Pulmonary artery endothelial cell (primary cell): ENCODE data around the gene CEPT1. TPM values are rescaled to one million over a fixed set of nuclear protein-coding genes. Genes with fewer than 3 reads are reported as not detected.
A peak's percentile ranks its signal among the peaks of the same experiment; 100 is the strongest.
"Not testable (repeated sequence)": the region's sequence is repeated elsewhere in the genome, so short reads cannot be mapped to it uniquely, and the experiment has no call there.

ENCODE experiments used
- DNase-seq: peaks from one replicate; pipeline ENCODE4 v3.0.0-alpha.2; 2011; ENCODE audit warnings: low read depth, low spot score
- total RNA-seq: library from RNA; depleted of rRNA; stranded (reverse); fragments of >200 nt; gene quantifications from 2 replicates; pipeline ENCODE4 v1.2.3, GENCODE V29; 2014

The CEPT1 gene
- 30.5 and 53.0 TPM in 2 replicates for total RNA-seq

DNA sequence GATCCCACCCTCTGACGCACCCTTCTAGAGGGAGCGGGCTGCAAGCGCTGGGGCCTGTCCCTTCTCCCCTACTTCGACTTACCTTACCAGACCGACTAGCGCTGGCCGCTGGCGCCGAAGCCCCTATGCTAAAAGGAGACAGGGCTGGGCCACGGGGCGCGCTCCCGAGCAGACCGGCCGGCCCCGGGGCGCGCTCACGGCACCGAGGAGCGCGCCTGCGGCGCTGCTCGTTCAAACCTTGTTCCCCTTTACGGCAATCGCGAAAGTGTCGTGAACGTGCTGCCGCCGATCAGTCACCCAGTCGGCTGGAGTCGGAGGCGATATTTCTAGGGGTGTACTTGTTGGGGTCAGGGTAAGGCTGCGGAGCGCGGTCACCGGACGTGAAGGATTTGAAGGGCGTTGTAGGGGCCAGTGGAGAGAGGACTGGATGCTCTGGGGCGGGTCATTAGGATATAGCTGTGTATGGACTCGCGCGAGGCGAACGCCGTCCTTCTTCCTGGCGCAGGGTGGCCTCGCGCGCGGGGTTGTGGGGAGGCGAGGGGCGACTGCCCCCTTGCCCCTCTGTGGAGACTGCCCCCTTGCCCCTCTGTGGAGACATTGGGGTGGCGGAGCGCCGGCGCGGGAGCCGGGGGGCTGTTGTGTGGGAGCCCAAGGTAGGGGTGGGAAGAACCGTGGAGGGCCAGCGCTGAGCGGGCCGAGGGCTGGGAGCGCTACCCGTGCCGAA lies at the start of gene CEPT1, which contains the start of gene DRAM2:
Gene CEPT1 (plus strand): TSS at position 268 of the 724 bp plus-strand sequence. CDS start 7,492 bp downstream, outside the sequence.
Gene DRAM2 (minus strand): TSS at position 138 of the 724 bp plus-strand sequence. CDS start 8,539 bp downstream, outside the sequence.
- peak; percentile 85 for DNase-seq

DNA sequence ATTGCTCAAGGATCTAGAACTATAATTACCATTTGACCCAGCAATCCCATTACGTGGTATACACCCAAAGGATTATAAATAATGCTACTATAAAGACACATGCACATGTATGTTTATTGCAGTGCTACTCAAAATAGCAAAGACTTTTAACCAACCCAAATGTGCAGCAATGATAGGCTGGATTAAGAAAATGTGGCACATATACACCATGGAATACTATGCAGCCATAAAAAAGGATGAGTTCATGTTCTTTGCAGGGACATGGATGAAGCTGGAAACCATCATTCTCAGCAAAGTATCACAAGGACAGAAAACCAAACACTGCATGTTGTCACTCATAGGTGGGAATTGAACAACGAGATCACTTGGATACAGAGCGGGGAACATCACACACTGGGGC lies 44.6 kb upstream of the CEPT1 start:
- not testable (repeated sequence) for DNase-seq

DNA sequence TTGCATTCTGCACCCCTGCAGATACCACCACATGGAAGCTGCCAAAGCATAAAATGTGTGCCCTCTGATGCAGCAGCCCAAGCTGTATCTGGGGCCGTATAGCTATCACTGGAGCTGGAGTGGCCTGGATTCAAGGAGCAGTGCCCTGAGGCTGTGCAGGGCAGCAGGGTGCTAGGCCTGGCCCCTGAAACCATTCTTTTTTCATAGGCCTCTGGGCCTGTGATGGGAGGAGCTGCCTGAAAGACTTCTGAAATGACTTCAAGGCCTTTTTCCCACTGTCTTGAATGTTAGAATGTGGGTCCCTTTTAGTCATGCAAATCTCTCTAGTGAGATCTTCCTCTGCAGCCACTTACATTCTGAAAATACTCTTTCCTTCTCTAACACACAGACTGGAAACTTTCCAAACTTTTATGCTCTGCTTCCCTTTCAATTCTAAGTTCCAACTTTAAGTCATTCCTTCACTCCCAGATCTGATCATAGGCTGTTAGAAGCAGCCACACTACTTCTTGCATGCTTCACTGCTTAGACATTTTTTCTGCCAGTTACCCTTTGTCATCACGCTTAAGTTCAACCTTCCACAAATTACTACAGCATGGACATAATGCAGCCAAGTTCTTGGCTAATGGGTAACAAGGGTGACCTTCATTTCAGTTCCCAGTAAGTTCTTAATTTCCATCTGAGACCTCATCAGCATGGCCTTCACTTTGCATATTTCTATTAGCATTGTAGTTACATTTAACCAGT lies 42.5 kb upstream of the CEPT1 start:
- no peak for DNase-seq

DNA sequence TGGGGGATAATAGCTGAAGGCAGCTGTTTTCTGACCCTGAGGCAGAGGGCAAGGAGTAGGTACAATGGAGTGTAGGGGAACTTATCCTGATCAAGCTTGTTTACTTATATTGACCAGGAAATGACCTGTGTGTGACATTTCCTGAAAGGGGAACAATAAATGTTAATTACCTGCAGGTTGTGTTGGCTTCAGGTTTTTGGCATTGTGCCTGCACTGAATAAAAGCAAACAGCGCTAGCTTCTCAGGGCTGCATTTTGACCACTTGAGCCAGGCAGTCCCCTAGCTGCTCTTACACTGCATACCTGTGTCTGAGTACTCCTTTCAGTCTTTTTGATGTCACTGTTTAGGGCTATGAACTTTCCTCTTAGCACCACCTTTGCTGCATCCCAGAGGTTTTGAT lies 40.7 kb upstream of the CEPT1 start:
- DNase-seq, result no peak

DNA sequence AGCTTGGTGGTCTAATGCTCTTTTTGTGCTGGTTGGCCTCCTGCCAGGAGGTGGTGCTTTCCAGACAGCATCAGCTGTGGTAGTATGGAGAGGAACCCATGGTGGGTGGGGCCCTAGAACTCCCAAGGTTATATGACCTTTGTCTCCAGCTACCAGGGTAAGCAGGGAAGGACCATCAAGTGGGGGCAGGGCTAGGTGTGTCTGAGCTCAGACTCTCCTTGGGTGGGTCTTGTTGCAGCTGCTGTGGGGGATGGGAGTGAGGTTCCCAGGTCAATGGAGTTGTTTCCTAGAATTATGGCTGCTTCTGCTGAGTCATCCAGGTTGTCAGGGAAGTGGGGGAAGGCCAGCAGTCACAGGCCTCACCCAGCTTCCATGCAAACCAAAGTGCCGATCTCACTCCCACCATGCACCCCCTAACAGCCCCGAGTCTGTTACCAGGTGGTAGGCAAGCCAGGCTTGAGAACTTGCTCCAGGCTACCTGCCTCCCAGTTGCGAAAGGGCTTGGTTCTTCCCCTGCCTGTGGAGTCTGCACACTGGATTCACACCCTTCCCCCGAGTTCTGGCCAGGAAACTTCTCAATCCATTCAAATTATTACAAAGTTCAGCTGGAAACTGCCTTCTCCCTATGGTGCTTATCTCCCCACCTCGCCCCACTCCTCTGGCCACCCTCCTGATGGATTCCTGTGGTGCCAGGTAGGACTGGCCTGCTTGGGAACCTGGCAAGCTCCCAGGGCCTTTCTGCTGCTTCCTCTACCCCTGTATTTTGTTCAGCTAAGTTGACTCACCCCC lies 38.0 kb upstream of the CEPT1 start:
- no peak for DNase-seq

DNA sequence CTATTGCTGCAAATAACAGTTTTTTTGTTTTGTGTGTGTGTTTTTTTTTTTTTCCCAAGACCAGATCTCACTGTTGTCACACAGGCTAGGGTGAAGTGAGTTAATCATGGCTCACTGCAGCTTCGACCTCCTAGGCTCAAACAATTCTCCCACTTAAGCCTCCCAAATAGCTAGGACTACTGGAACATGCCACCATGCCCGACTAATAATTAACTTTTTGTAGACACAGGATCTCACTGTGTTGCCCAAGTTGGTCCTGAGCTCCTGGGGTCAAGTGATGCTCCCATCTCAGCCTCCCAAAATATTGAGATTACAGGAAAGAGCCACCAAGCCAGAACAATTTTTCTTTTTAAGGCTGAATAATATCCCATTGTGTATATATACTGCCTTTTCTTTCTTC lies 35.0 kb upstream of the CEPT1 start:
- no peak for DNase-seq

DNA sequence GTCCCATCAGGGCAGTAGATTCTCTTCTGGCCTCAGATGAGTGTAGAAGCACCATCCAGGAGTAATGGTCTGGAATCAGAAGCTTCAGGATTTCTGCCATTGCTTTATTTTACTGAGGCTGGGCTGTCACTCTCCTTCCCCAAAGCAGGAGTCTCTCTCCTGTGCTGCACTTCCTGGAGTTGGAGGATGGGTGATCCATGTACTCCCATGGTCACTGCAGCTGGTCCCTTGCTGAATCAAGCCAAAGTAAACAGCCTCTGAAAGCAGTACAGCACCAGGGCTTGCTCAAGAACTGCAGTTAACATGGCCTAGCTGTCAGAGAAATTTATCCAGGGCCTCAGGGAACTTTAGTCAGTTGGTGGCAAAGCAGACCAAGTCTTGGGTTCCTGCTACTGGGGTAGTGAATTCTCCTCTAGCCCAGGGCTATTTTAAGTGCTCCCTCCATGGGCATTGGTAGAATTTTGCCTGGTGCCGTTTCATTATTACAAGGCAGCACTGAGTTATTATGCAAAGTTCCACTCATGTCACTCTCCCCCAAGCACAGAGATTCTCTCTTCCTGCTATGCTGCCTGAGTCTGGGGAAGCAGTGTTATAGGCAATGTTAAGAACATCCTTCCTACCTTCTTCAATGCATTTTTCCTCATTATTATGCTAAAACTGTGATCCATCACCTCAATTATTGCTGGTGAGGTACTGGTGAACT lies 29.7 kb upstream of the CEPT1 start:
- no peak for DNase-seq

DNA sequence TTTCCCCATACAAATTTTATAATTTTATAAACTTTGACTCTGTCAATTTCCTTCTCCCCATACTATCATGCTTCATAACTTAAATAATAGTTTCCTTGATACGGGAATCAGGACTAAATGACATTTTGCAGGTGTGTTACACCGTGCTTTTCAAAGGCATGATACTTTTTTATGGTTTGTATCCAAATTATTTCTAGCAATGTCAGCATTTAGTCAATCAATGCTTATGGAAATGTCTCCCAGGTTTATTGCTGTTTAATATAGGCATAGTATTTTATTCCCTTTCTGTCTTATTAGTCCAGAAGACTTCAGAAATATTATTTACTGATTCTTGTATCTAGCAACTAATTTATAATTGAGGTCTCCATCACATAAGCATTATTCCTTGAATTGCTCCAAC lies 23.5 kb upstream of the CEPT1 start:
- no peak for DNase-seq

DNA sequence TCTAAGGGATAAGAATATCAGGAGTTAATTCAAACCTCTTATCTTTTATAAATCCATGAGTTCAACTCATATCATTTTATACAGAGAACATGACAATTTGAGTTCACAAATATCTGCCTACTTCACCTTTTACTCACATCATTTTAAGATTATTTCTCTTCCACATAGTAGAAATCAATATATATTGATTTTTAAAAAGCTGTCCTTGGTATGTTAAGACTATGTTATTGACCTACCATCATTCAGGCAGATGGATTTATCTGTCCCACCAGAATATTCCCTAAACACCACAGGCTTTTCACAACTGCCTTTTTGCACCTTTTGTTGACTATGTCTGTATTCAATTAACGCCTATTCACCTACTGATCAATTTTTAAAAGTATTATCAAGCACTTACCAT lies 13.7 kb upstream of the CEPT1 start:
- no peak for DNase-seq

DNA sequence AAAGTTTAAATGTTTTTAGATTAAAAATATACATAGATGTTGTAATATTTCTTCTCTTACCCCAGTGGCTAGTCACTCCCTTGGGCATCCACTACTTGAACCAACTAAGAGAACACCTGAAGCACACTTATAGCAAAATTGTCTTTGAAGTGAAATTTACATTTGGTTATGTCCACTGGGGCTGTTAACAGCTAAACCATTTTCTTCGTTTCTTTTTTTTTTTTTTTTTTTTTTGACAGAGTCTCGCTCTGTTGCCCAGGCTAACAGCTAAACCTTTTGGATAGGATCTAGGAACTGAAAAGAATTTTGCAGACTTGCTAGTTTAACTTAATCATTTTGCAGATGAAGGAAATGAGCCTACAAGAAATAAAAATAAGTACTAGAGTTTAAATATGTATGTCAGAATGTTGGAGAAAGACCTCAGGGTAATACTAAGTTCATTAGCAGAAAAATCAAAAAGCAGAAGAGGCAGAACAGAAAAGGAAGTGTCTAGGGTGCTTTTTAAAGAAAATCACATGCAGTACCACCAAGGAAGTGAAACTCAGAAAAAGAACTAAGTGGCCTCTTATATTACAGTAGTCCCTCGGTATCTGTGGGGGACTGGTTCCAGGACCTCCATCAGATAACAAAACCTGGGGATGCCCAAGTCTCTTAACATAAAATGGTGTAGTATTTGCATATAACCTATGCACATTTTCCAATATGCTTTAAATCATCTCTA lies 11.9 kb upstream of the CEPT1 start:
- no peak for DNase-seq

DNA sequence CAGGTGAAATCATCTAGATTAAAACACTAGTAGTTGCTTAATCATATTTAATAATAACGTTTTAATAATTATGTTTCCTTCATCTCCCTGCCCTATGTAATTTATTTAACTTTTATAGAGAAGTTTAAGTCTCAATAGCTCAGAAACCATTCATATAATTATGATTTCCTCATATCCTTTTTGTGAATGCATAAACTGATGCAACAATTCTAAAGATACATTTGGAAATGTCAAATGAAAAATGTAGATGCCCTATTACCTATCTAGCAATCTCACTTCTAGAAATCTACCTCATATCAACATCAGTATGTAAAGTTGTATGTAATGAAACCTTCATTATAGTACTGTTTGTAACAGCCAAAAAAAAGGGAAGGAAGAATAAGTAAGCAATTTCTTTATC lies 10.6 kb upstream of the CEPT1 start:
- no peak for DNase-seq

DNA sequence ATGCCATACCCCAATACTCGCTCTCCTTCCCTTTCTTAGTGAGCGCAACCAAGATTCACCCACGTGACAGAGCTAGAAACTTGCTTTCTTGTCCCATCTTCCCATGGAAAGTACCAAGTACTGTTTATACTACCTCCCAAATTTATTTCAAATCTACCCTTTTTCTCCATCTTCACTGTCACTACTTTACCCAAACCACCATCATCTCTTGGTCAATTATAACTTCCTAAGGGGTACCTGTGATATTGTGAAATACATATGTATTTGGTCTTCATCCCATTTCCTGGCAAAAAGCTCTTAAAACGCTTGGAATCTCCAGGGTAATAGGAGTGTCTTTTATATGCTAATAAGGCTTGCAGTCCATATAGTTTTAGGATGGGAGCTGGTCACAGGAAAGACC lies 8.3 kb upstream of the CEPT1 start:
- DNase-seq, result no peak

DNA sequence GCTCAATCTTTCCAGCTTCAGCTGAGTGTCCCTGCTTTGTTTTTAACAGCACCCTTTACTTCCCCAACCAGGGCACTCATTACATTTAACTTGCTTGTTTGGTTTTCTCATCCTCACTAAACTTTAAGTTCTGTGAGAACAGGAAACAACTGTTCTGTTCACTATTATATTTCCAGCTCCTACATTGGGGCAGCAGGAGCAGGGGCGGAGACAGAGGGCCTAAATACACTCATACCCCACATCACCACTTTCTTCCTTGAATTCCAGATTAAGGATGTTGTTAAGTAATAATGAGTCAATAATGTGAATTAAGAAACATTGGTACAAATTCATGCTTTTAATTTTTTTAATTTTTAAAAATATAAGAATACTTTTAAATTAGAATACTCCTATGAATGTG lies 6.2 kb upstream of the CEPT1 start:
- no peak for DNase-seq

DNA sequence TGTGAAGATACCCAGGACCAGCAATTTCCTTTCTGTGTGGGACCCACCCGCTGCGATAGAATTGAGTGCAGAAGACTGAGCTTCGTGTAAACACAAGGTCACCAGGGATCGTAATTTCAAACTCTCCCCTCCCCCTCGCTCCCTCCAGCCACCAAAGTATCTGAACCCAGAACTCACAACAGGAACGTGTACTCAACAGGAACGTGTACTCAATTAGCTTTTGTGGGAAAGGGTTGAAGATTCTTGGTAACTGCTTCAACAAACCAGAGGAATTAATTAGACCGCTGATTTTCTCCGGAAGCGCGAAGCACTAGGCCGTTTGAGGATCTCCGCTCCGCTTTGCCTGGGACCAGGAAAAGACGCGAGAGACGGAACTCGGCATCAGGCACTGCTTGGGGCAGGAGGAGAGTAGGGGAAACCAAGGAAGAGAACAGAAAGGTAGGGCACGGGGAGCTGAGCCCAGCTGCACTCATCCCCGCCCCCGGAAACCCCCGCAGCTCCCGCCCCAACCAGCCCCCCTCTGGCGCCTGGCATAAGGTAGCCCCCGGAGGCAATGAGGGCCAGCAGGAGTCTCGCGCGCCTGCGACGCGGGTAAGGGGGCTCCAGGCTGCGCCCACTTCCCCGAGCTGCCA lies 583 bp upstream of the CEPT1 start:
- DNase-seq, result no peak

DNA sequence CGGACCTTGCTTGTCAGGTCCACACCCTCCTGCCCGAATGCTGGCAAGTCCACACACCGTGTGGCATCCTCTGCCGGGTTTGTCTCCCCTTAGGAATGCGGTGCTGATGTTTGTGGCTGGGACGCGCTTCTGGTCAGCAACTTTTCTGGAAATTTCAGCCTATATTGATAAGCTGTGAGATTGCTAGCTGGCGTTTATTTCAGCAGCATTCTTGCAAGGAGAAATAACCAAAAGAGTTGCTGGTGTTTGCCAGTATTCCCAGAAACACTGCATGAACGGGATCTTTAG lies 601 bp downstream of the CEPT1 start:
- peak; percentile 15 for DNase-seq

DNA sequence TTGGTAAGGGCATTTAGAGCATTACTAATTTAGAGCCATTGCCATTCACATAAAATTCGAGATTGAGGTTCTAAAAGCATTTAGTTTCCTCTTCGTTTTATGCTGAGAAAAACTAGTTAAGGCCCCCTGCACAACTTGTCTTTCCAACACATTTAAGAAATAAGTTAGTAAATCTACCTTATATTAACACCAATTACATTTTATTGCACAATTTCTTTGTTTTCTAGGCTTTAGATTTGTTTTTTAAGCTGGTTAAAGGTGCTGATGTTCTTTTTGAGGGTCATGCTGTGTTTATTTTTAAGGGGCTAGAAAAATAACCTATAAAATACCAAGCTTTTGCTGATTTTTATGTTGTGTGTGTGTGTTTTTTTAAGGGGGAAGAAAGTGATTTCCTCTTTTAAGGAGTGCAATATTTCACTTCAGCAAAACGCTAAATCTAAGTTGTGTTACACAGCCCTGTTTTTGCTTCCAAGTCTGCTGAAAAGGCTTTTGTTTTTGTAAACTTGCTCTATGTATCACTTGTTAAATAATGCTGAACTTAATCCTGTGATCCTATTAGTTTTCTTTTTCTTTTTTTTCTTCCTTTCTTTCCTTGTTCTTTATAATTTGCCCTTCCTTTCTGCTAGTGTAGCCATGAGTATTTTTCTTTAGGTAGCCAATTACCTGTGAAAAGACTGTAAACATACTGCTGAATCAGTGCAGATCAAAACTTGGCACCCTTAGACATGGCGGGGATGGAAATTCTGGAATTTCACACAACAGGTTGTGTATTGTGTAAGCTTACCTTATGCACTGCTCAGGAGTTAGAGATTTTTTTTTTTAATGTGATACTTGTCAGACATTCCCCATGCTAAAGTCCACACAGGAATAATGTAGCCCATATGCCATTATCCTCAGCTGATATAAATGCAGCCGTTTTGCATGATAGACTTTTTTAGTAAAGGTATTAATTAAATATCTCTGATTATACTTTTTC lies 1.5 kb downstream of the CEPT1 start:
- DNase-seq, result no peak

DNA sequence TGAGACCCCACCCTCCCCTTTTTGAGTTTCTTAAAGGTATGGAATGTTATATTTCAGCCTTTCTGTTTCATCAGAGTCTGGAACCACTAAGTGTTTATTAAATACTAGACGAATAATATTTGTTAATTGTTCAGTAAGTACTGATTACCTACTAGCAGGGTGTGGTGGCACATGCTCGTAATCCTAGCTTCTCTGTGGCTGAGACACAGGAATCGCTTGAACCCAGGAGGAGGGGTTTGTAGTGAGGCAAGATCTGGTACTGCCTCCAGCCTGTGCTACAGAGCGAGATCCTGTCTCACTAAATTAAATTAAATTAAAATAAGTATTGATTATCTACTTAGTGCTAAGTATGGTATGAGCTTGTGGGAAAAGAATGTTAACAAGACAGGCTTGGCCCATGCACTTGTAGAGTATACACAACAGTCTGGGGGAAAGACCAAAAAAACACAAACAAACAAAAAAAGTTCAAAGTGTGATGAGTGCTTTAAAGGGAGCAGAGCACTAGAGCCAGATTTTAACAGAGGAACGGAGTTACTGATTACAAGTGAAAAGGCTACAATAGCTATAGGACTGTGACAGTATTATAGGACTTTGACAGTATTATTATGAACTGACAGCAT lies 2.4 kb downstream of the CEPT1 start:
- no peak for DNase-seq

DNA sequence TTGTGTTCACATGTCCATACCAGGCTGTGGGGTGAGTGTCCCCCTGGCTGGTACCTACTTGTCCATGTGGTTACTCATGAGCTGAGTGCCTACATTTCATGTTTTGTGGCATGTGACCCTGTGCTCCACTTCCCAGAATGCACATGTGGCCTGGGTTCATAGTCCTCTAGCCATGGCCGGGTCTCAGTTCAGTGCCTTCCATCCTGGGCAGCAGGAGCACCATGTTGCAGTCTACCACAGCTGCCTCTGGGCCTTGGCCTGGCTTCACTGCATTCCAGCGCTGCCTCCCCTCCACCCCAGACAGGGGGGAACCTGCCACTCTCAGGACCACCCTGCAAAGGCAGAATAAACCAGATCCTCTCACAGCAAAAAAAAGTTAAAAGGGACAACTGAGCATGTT lies 5.5 kb downstream of the CEPT1 start:
- no peak for DNase-seq
